NCI-H146 treated with DMSO at 0.1 percent for 48 hours (cell line): Measurements from ENCODE around the gene SLC25A48.
A peak's percentile ranks its signal among the peaks of the same experiment; 100 is the strongest.
"Not testable (repeated sequence)": the region's sequence is repeated elsewhere in the genome, so short reads cannot be mapped to it uniquely, and the experiment has no call there.

Experiments
- DNase-seq: peaks from one replicate; lab custom pipeline; 2025; ENCODE audit not compliant: unreplicated experiment; lab: John Stamatoyannopoulos, UW

Gene SLC25A48

DNA sequence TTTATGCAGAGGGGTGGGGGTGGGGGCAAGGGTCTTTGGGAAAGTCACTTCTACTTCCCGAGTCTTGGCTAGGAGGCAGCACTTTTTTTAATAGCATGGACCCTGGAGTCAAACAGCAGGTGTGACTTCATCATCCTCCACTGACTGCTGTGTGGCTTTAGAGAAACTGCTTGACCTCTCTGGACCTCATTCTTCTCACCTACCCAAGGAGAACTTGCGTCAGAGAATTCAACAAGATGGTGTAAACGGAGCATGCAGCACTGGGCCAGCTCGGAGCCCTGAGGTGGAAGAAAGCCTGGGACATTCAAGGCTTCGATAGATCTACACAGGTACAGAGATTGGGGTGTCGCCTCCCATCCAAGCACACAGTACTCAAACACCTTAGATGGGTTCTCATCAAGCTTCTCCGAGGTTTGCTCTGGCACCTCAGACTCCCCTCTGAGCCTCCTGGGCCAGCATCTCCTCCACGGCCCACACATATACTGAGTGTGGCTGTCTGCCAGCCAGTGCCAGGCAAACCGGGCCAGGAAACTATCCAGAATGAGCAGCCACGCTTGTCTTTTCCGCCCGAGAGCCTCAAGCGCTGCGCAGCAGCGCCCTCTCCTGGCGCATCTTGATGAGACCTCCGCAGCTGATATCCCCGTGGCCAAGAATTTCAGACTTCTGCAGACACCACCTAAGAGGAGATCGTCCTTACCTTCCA is 4.6 kb upstream of the SLC25A48 start:
- peak; percentile 5 for DNase-seq

DNA sequence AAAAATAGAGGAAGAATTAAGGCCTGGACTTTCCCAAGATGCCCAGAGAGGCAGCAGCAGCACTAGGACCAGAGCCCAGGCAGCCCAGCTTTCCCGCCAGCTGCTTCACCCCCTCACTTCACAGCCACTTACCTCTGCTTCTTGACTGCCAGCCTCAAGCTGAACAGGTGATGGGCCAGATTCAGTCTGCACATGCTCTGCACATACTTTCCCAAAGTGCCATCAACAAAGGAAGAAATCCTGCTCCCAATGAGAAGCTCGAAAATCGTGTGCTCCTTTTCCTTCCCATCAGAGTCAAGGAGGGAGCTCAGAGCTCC is 4.1 kb upstream of the SLC25A48 start:
- DNase-seq, result no peak

DNA sequence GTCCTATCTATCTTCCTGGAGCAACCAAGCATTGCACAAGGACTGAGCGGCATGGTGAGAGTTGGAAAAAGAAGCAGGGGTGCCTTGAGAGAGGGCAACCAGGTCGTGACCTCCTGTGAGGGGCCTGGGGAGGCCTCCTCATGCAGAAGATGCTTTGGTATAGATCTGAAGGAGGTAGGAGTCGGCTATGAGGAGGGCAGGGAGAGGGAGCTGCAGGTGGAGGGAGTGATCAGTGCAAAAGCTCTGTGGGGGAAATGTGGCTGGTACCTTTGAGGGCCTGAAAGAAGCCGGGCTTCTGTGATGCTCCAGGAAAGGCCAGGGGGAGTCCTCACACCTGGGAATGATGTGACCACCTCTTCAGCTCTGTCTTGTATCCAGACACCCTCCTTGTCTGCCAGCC is 3.6 kb upstream of the SLC25A48 start:
- DNase-seq, result no peak

DNA sequence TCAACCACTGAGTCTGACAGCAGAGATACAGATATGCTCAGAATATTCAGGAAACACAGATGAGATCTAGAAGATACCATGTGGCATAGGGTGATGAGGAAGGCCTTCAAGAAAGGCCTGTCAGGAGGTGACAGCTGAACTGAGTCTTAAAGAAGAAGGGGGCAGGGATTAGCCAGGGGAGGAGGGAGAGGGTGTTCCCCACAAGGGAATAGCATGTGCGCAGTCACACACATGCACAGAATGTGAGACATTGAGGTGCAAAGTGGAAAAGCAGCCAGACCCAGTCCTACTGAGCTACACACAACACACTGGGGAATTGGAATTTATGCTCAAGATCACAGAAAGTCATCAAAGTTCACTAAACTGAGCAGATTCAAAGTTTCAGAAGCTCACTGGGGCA is 3.0 kb upstream of the SLC25A48 start:
- DNase-seq, result no peak

DNA sequence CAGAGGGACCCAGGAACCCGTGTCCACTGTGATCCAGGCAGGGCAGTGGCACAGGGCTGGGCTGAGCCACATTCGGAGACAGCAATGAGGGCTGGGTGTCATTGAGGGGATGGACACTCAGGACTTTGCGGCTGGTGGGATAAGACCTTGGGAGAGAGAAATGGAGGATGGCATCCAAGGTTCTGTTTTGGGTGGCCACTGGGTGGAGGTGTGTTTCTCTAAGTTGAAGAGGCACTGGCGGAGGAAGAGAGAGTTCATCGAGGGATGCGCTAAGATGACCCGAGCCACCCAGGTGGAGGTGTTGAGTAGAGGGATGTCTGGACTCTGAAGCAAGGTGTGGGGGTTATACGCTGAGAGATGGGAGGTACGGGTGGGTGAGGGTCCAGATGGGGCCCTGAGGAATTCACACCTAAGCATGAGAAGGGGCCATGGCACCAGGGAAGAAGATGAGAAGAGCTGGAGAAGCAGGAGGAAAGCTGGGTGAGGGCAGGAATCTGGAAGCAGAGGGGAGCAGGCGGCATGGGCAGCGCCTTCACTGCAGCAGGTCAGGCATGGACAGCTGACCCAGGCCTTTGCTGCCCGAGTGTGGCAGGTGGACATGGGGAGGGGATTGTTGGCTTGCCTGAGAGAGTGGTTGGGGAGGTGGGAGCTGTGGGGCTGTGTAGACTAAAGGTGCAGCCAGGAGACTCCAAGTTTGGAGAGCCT is 2.5 kb upstream of the SLC25A48 start:
- no peak for DNase-seq

DNA sequence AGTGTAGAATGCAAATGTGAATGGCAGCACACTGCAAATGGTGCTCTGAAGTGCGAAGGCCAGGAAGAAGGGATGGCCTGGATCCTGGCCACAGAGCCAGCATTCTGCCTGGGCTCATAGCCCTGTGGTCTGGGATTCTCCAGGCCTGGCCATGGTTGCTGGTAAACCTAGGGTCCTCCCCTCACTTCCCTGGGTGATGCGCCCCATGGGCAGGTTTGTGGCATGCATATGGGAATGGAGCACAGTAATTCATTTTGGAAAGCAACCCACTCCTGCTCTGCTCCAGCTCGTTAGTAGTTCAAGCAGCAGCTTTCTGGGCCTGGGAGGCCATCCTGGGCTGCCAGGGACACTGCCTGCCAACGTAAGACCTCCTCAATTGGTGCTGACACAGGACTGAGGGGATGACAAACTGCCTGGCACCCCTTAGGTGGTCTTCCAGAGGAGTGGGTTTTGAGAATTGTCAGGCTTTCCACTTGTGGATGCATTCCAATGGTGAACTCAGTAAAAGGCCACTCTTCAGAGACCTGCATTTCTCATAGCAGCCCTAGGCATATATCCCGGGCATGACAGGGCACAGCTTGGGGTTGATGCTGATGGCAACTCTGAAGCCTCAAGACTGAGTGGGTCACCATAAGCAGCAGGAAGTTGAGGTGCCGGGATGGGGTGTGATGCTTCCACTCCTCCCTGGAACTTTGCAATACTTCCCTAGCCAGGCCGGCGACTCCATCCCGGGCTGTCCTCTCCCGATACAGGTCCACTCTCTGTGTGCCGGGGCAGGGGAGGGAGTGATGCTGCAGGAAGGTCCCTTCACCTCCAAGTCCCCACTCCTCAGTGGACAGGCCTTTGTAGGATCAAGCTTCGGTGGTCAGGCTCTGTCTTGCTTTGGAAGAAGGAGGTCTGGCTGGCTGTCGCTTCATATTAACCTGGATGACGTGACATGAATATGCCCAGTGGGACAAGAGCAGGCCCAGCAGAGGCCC is 1.2 kb upstream of the SLC25A48 start:
- DNase-seq, result no peak

DNA sequence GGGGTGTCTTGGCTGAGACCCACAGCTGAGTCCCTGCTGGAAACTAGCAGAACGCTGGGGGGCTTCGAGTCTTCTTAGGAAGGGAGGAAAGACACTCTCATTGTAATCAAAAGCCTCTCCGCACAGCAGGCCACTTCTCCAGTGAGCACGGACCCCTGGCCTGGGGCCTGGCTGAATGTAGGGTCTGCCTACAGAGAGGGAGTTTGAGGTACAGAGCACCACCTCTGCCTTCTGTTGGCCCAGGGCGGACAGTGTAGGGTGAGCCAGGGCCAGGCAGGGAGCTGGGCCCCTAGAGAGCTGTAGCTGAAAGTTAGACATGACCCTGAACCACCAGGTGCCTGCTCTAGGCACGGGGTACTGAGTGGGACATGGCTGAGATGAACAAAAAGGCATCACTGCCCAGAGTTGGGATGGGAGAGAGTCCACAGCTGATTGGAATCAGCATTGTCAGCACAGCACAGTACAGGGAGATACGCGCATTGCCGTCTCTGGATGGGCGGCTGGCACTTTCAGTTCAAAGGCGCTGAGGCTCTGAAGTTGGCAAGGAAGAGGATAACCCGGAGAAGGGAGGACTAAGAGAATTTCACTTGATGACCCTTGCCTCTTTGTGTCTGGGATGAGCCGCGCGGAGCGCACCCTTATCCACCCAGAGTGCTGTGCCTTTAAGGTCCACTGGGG is 363 bp upstream of the SLC25A48 start:
- DNase-seq, result no peak

DNA sequence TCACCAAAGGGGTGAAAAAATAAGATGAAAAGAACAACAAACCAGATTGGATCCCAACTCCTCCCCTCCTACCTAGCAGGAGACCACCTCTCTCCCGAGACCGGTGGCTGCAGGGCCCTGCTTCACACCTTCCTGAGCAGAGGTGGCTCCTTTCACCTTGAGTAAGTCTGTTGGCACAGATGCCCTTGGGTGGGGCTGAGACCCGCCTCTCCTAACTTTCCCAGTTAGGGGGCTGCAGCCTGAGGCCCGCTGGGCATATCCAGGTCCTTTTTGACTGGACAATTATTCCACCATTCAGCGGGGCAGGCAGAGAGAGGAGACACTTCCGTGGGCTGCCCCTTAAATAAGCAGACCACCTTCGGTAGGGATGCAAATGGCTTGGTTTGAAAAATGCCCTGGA is 1.3 kb downstream of the SLC25A48 start:
- no peak for DNase-seq

DNA sequence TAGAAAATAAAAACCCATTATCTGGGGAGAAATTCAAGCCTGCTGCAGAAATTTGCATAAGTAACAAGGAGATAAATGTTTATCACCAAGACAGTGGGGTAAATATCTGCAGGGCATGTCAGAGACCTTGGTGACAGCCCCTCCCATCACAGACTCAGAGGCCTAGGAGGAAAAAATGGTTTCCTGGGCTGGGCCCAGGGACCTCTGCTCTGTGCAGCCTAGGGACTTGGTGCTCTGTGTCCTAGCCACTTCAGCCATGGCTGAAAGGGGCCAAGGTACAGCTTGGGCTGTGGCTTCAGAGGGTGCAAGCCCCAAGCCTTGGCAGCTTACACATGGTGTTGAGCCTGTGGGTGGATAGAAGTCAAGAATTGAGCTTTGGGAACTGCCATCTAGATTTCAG is 3.9 kb downstream of the SLC25A48 start:
- DNase-seq, result not testable (repeated sequence)

DNA sequence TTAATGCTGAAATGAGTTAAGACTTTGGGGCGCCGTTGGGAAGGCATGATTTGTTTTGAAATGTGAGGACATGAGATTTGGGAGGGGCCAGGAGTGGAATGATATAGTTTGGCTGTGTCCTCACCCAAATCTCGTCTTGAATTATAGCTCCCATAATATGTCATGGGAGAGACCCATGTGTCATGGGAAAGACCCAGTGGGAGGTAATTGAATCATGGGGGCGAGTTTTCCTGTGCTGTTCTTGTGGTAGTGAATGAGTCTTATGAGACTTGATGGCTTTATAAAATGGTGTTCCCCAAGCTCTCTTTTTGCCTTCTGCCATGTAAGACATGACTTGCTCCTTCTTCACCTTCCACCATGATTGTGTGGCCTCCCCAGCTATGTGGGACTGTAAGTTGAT is 5.1 kb downstream of the SLC25A48 start:
- no peak for DNase-seq

DNA sequence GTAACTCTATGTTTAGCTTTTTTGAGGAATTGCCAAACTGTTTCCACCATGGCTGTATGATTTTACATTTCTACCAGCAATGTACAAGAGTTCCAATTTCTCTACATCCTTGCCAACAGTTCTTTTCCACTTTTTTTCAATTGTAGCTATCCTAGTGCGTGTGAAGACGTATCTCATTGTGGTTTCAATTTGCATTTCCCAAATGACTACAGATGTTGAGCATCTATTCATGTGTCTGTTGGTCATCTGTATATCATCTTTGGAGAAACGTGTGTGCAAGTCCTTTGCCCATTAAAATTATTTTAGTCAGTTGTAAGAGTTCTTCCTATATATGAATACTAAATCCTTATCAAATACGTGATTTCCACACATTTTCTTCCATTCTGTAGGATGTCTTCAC is 6.5 kb downstream of the SLC25A48 start:
- no peak for DNase-seq

DNA sequence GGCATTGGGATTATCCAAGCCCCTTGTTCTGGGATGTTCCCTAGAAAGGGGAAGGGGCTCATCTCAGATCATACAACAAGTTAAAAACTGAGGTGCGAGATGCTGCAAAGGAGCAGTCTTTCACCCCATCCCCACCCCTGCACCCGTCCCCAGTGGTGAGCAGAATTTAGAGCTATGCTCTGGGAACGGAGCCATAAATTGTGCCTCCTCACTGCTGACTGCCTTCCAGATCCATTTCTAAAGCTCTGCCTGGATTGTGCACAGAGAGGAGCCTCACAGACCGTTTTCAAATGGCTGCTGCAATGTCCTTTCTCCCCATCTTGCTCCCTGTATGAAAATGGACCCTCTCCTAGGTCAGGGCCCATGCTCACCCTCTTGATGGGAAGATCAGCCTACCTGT is 8.3 kb downstream of the SLC25A48 start:
- no peak for DNase-seq

DNA sequence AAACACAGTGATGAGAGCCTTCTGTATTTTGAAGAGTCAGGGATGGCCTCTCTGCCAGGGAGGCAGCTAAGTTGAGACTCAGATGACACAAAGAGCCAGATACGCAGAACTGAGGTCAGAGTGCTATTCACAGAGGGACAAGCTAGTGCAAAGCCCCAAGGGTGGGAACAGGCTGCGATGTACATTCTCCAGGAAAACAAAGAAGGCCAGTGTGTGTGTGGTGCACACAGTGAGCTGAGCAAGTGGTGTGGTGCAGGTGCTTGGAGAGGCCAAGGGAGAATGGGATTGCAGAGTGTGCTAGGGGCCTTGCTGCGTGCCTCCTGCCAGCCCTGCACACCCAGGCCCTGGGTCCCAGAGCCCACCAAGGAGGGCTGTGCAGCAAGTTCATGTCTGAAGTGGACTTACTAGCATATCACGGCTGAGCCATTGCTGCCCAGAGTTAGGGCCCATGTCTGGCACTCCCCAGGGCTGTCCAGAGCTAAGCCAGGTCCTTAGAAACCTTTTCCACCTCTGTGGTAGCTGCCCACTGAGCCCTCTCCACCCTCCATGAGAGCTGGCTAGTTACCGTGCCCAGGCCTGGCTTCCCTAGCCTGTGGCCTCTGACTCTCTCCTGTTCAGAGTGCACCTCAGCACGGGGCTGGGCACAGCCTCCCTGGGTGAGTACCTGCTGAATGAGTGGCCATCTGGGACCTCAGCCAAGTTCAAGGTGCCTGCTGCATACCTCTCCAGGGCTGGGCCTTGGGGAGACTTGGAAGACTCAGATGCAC is 9.3 kb downstream of the SLC25A48 start:
- no peak for DNase-seq

DNA sequence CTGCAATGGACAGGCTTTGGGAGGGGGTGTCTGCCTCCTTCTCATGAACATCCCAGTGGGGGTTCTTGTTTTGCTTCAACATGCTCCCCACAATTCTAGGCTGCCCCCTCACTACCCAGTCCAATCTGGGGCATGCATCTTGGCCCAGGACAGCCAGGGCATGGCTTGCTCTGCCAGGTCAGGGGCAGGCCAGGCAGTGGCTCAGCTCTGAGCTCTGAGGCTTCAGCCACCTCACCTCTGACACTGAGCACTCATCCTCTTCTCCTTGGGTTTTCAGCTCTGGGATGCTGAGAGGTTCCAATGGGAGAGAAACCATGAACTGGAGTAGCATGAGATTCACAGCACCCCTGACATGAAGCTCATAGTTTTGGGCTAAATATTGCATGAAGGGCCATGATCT is 11.8 kb downstream of the SLC25A48 start:
- no peak for DNase-seq

DNA sequence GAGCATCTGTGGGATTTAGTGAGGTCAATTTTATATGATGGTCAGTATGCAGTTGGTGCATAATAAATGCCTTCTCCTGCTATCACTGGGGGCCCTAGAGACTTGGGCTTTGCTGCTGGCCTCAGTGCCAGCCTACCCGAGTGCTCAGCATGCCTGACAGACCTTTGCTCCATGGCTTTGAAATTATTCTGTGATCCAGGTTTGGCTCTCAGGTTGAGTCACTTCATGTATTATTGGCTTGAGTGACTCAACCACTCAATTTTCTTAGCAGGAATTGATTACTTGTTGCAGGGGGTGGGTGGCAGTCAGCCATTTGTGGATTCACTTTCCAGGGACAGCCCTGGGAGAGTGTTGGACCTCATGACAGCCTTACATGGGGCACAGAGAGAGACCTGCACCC is 13.5 kb downstream of the SLC25A48 start:
- DNase-seq, result no peak

DNA sequence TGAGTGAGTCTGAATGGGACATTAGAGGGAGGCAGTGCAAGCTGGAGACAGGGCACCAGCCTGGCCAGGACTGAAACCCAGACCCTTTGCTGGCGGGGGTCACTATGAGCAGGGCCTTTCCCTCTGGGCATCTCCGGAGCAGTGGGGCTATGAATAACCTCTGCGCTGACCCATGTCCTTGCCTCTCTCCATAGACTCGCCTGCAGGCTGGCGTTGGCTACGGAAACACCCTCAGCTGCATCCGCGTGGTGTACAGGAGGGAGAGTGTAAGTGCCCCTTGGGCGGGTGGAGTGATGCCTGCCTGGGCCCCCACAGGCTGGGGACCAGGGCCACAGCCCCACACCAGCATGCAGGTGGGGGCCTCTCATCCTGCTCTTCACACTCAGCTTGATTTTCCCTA is 15.8 kb downstream of the SLC25A48 start:
- no peak for DNase-seq

DNA sequence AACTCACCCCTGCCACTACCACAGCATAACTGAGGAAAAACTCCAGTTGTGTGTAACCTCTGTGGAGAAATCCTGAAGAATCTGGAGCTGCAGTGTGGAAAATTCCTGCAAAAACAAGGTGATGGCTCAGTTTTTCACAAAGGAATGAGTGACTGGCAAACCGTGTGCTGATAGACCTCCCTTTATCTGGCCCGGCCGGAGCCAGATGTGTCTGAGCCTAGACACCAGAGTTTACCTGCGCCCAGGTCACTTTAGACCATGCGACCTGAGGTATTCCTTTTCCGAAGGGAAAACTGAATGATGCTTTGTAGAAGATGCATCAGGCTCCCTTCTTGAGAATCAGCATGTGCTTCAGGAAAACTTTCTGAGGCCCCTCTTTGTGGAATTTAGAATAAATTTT is 16.2 kb downstream of the SLC25A48 start:
- no peak for DNase-seq

DNA sequence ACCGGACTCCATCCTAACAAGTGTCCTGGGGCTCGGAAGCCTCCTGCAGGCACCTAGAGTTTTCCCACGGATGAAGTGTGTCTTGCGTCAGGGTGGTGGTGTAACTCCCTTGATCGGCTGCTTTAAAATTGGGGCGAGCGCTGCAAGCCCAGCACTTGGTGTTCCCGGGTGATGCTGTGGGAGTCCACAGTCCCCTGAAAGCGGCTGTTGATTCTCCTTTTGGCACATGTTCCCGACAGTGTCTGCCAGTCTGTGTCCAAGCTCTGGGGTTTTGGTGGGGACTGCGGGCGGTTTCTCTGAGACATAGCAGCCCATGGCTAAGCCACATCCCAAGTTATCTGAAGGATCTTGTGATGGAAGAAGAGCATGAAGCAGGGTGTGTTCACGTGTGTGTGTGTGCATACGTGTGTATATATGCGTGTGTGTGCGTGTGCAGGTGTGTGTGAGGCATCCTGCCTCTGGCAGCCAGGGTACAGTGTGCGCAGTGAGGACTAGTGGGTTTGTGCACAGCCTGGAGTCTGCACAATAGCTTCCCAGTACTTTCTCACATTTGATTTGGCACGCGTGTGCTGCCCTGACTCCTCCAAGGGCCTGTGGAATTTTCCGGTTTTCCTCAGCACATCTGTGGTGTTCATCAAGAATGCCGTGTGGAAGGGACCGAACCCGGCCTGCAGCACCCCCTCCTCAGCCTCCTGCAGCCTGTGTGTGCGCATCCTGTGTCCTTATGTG is 16.9 kb downstream of the SLC25A48 start:
- no peak for DNase-seq

DNA sequence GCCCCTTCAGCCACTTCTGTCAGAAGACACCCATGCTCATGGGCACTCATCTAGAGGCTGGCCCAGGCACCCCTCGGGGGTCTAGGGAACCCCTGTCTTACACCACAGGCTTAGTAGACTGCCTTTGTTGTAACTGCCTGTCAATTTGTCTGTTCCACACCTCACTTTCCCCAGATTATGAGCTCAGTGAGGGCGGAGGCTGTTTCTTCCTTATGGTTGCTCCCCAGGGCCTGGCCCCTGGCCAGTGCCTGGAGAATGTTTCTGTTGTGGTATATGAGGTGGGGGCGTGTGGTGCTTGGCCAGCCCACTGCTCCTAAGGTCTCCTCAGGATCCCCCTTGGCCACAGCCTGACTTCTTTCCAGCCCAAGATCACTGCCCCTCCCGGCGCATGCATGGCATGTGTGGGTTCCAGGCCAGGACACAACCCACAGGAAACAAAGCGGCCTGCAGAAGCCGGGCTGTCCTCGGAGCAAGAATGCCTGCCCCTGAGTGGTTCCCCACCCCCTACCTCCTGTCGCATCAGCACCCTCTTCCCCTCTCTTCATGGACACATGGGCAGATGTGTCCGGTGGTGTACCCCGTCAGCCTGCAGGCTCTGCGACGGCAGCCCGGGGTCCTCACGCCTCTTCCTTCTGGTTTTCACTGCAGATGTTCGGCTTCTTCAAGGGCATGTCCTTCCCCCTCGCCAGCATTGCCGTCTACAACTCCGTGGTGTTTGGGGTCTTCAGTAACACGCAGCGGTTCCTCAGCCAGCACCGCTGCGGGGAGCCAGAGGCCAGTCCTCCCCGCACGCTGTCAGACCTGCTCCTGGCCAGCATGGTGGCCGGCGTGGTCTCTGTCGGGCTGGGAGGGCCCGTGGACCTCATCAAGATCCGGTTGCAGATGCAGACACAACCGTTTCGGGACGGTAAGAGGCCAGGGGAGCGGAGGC is 17.7 kb downstream of the SLC25A48 start:
- DNase-seq, result no peak
